Esophagus muscularis mucosa (tissue), 3 donors: ENCODE measurements around the gene CACNA1G.

ENCODE experiments used
- CTCF ChIP-seq, 3 experiments: fragments of 200-600 bp in 2 of 3; fragments of 450-650 bp in 1 of 3; sonication (generic) in 2 of 3; IDR thresholded peaks; one replicate each; pipeline ENCODE4 v1.5.1; 2017 to 2019; ENCODE audit warnings: antibody characterized with exemption in 3 of 3, mild to moderate bottlenecking in 2 of 3, moderate library complexity in 1 of 3
- POLR2A ChIP-seq: fragments of 450-650 bp; IDR thresholded peaks from one replicate; pipeline ENCODE4 v1.6.1; 2017; ENCODE audit warnings: antibody characterized with exemption, moderate library complexity, mild to moderate bottlenecking, low read depth

- TF ChIP-seq POLR2A = no peak
- no peak for TF ChIP-seq CTCF (IDR thresholded peaks at IDR 0.05)
Measured at GRCh38 chr17:50602836-50603235, 42.3 kb downstream of the CACNA1G start.
